Measurements from ENCODE around the gene MAPK10. TPM values are rescaled to one million over a fixed set of nuclear protein-coding genes. Genes with fewer than 3 reads are reported as not detected.
A peak's percentile ranks its signal among the peaks of the same experiment; 100 is the strongest.

The MAPK10 gene
- total and polyA plus RNA-seq, 2 of the 8 experiments (the other 6 are each of a cell fraction or from before 2014, with no cell fraction given), result 2.5 to 3.1 TPM

- Histone ChIP-seq H4K8ac (ENCODE audit: extremely low read depth, insufficient read depth, low read length) (no peak overlapping the region), H2AK5ac (ENCODE audit: low read depth, low read length) (no peak overlapping the region), H2BK12ac (ENCODE audit: low read depth, low read length) (no peak overlapping the region), H2BK15ac (ENCODE audit: low read length) (no peak overlapping the region), H3K27me3 (replicated peaks in 1 of 4; ENCODE audit: control insufficient read depth in 3 of 4, extremely low read depth in 1 of 4, insufficient read depth in 3 of 4, low read length in 3 of 4) (no peaks in the 10 kb centered on the region), H3K36me3 (ENCODE audit: control insufficient read depth in 2 of 4, insufficient read depth in 4 of 4, low read length in 3 of 4) (no peaks in the 10 kb centered on the region), H4K20me1 (replicated peaks in 1 of 2; ENCODE audit: control insufficient read depth in 1 of 2, insufficient read depth in 2 of 2, low read length in 2 of 2) (no peaks in the 10 kb centered on the region), H2BK5ac (ENCODE audit: low read depth, low read length) (no peak overlapping the region), H3K4me1 (replicated peaks in 1 of 4; ENCODE audit: control insufficient read depth in 3 of 4, insufficient read depth in 4 of 4, low read length in 3 of 4) (peaks cover 0 to 9% (median 1%) of the 10 kb centered on the region in 4 experiments; a peak in 2 of 7 replicates), H3K4me3 (ENCODE audit: extremely low read depth in 1 of 4, insufficient read depth in 2 of 4, low read depth in 3 of 4, low read length in 4 of 4) (no peak overlapping the region), H4K91ac (replicated peaks; ENCODE audit: insufficient read length, low read length) (no peak overlapping the region), H3K18ac (ENCODE audit: extremely low read depth, low read length) (0 out of 2 replicates have a peak overlapping the region, but pooled peaks have one; percentile 27), H4K5ac (ENCODE audit: insufficient read length, low read depth, low read length) (no peak overlapping the region), H3K56ac (replicated peaks; ENCODE audit: insufficient read length, low read depth, low read length) (no peak overlapping the region), H3K9me3 (ENCODE audit: insufficient read depth in 2 of 2, low read depth in 1 of 2, low read length in 1 of 2) (no peaks in the 10 kb centered on the region), H3K79me1 (ENCODE audit: low read depth, low read length) (no peaks in the 10 kb centered on the region), H3K79me2 (ENCODE audit: control insufficient read depth in 1 of 2, insufficient read depth in 2 of 2, low read length in 2 of 2) (no peaks in the 10 kb centered on the region), H3K4me2 (ENCODE audit: insufficient read depth in 1 of 2, low read depth in 2 of 2, low read length in 2 of 2) (no peak overlapping the region), H2BK20ac (ENCODE audit: low read length) (no peak overlapping the region), H3K14ac (ENCODE audit: insufficient read length) (no peak overlapping the region), H3K23ac (ENCODE audit: insufficient read length) (no peak overlapping the region), H2BK120ac (replicated peaks; ENCODE audit: low read depth, low read length) (no peak overlapping the region), H3K27ac (ENCODE audit: low read depth, low read length) (no peak overlapping the region), H2AFZ (ENCODE audit: low read length) (no peak overlapping the region), H3K9ac (replicated peaks in 1 of 4; ENCODE audit: extremely low read depth in 1 of 4, low read depth in 3 of 4, low read length in 3 of 4) (no peak overlapping the region), H3K23me2 (ENCODE audit: low read depth, low read length) (no peaks in the 10 kb centered on the region), H3K4ac (replicated peaks; ENCODE audit: insufficient read length, low read depth, low read length) (no peak overlapping the region)
- ChIA-PET CTCF (ENCODE audit: partially characterized antibody) (interaction anchor here (1.0 to 1.9 kb wide), 3 partner anchors 69 to 277 kb away, joined by 4 to 5 read pairs (median 5); no protein-coding TSS in a partner anchor), POLR2A (ENCODE audit: partially characterized antibody) (no interaction called here)
- WGBS, 2 experiments (ENCODE audit: extremely low coverage in 1 of 2, insufficient coverage in 1 of 2, insufficient read length in 1 of 2, insufficient replicate concordance in 2 of 2, low coverage in 1 of 2, low lambda C conversion rate in 2 of 2, missing lambda C conversion rate in 1 of 2), result 96% methylated on average over 4 of the region's 4 CpGs; no CpG with 5 or more reads in 1 of the 2 experiments
- FAIRE-seq (no peak), DNase-seq (ENCODE audit: low read depth in 1 of 2, low spot score in 2 of 2) (no peak)
- no peak for TF ChIP-seq ATF2 (IDR thresholded peaks at IDR 0.05; ENCODE audit: low read length)
- TF ChIP-seq POLR2A (IDR thresholded peaks at IDR 0.05; ENCODE audit: control extremely low read depth in 1 of 2, low read depth in 2 of 2, low read length in 2 of 2), result no peak
- TF ChIP-seq RXRA (IDR thresholded peaks at IDR 0.05; ENCODE audit: insufficient read depth, low read depth, low read length), result no peak
These were observed 326.7 kb downstream of the MAPK10 start for GRCh38 chr4:86033171-86033570.
